GM13977 (cell line): ENCODE measurements around the gene TBL1X.

Source experiments
- DNase-seq: peaks from one replicate; pipeline ENCODE4 v3.0.0; 2012; ENCODE audit warnings: low spot score
- in situ Hi-C: fragments of 300-500 bp; cut with MboI; formaldehyde crosslinking; loops from one replicate; pipeline ENCODE4 v1.12.0; 2022; ENCODE audit warnings: low sequenced_read_pairs, low pct_unique_long_range_greater_than_20kb, mixed read lengths, inconsistent platforms; ENCODE audit not compliant: unreplicated experiment
- TF ChIP-seq, protein P1 (sequence below): IDR thresholded peaks from 2 replicates; pipeline ENCODE4 v1.5.1; 2012; ENCODE audit warnings: mild to moderate bottlenecking, control low read depth; ENCODE audit not compliant: insufficient read depth; ENCODE audit errors: extremely low read depth, missing control alignments

TBL1X gene

DNA sequence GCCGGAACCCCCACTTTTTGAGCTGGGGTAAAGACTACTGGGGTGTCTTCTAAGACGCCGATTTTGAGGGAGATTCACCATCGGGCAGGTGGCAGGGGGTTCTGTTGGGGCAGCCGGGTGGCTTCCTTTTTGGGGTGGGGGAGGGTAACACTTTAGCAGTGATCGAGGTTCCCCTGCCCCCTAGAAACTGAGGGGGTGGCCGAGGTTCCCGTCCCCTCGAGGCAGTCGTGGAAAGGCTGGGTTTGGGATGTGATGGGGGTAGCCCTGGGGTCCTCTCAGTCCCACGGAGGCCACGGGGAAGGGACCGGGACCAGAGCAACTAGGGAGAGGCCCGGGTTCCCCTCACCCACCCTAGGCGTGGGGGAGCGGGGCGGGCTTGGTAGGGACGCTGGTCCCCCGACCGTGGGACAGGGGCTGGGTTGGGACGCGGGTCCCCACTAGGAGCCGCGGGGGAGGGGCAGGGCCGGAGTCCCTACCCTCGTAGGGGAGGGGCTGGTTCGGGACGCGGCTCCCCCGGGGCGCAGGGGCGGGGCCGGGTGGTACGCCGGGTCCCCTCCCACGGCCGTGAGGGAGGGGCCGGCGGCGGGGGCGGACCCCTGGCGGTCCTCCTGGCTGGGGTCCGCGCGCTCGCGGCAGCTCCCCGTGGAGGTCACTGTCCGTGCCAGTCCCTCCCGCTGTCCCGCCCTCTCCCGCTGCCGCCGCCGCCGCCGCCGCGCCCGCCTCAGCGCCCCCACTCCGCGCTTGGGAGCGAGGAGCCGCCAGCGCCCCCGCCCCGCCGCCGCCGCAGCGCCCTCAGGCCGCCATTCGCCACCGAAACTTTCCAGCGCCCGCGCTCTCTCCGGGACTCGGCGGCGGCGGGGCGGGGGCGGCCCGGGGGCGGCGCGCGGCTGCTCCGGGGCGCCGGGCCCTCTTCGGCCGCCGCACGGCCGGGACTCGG, at the start of gene TBL1X:
TBL1X (plus strand) TSS at position 624 of the 937 bp plus-strand sequence. CDS start 188,529 bp downstream, outside the sequence.
- in situ Hi-C loops: loop anchor here (25.0 kb wide), 1 partner anchor 223 kb away; no protein-coding TSS in a partner anchor
- peak; percentile 74 for DNase-seq

DNA sequence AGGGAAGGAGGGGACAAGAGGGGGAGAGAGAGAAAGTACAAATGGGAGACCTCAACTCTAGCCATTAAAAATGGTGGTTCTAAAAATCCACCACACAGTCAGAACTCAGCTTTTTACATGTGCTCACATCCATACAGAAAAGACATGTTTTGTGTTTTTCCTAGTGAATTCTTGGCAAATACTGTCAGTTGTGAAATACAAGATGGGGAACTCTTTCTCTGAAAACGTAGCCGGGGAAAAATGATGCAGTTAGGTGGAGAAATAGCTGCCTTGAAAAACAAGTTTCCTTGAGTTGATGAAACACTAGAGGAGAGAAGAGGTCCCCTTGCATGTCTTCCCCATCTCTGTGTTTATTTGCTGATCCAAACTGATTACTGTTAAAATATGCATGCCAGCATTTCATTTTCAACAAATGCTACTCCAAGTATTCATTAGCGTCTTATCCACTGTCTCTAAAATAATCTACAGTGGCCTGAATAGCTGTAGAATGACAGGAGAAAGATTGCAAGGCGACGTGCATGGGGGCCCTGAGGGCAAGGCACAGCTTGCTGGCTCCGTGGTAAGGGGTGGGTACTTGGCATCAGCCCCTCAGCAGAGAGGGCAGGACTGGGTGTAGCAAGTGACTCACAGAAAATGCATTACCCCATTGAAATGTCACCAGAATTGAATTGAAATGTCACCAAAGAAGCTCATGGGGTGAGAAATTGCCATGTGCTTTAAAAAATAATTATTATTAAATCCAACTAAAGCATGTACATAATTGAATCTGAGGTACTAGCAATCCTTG, 48.1 kb upstream of the TBL1X start:
- TF ChIP-seq, protein P1, sequence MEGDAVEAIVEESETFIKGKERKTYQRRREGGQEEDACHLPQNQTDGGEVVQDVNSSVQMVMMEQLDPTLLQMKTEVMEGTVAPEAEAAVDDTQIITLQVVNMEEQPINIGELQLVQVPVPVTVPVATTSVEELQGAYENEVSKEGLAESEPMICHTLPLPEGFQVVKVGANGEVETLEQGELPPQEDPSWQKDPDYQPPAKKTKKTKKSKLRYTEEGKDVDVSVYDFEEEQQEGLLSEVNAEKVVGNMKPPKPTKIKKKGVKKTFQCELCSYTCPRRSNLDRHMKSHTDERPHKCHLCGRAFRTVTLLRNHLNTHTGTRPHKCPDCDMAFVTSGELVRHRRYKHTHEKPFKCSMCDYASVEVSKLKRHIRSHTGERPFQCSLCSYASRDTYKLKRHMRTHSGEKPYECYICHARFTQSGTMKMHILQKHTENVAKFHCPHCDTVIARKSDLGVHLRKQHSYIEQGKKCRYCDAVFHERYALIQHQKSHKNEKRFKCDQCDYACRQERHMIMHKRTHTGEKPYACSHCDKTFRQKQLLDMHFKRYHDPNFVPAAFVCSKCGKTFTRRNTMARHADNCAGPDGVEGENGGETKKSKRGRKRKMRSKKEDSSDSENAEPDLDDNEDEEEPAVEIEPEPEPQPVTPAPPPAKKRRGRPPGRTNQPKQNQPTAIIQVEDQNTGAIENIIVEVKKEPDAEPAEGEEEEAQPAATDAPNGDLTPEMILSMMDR: no peak
- in situ Hi-C loops: no loop called here
- no peak for DNase-seq

More for the DNA sequence above, at the start of gene TBL1X:
- TF ChIP-seq, protein P1: no peak

GRCh38 chrX:9418262-9418661, 46.6 kb upstream of the TBL1X start:
- TF ChIP-seq, protein P1: no peak
- DNase-seq: no peak
- in situ Hi-C loops: no loop called here

GRCh38 chrX:9420275-9421265, 44.3 kb upstream of the TBL1X start:
- no peak for DNase-seq
- in situ Hi-C loops: no loop called here
- TF ChIP-seq, protein P1: no peak

- TF ChIP-seq, protein P1: no peak
- DNase-seq: no peak
- in situ Hi-C loops: no loop called here
Measured at GRCh38 chrX:9429767-9430166, 35.1 kb upstream of the TBL1X start.

- TF ChIP-seq, protein P1: no peak
- in situ Hi-C loops: no loop called here
- DNase-seq: no peak
Measured at GRCh38 chrX:9430346-9430921, 34.4 kb upstream of the TBL1X start.
